ENCODE results near the gene SLC12A3.

The SLC12A3 gene

DNA sequence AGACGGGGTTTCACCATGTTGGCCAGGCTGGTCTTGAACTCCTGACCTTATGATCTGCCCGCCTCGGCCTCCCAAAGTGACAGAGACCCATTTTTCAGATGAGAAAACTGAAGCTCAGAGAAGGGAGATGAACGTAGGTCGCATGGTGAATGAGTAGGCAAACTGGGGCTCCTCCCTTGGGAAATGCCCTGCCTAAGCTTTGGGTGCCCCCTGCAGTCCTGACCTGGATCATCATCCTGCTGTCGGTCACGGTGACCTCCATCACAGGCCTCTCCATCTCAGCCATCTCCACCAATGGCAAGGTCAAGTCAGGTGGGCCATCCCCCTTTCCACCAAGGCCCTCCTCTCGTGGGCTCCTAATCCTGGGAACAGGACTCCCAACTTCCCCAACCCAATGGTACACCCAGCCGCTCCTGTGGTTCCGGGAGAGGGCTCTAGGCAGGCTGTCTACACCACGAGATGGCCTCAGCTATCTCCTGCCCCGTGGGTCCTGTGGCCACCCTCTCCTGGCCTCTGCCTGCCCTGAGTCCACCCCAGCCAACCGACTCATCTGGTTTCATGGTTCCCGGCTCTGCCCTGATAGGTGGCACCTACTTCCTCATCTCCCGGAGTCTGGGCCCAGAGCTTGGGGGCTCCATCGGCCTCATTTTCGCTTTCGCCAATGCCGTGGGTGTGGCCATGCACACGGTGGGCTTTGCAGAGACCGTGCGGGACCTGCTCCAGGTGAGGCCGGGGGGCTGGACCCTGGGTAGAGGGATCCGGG is 4.7 kb downstream of the SLC12A3 start:
- DNase-seq (ENCODE audit: low read depth, low spot score), result no peak
- Histone ChIP-seq H3K4me3 (ENCODE audit: insufficient read length, low read depth) (no peak overlapping the region), H3K9ac (ENCODE audit: insufficient read length, low read depth) (no peak overlapping the region), H3K9me3 (ENCODE audit: insufficient read depth, low read length) (no peaks in the 10 kb centered on the region), H3K36me3 (ENCODE audit: insufficient read depth, insufficient read length, low read length) (no peaks in the 10 kb centered on the region), H3K4me1 (ENCODE audit: insufficient read depth, insufficient read length) (peaks cover 3% of the 10 kb centered on the region), H3K27me3 (ENCODE audit: insufficient read depth, insufficient read length) (no peaks in the 10 kb centered on the region)
- no peak for TF ChIP-seq SUZ12 (IDR thresholded peaks at IDR 0.05; ENCODE audit: extremely low read depth, insufficient read depth, insufficient read length)
- TF ChIP-seq ZNF274 (IDR thresholded peaks at IDR 0.05; ENCODE audit: low read depth, low read length), result no peak
- TF ChIP-seq YY1 (IDR thresholded peaks at IDR 0.05; ENCODE audit: insufficient read depth, insufficient read length), result no peak

- Histone ChIP-seq H3K9me3 (ENCODE audit: insufficient read depth, low read length) (no peaks in the 10 kb centered on the region), H3K4me1 (ENCODE audit: insufficient read depth, insufficient read length) (peaks cover 3% of the 10 kb centered on the region), H3K27me3 (ENCODE audit: insufficient read depth, insufficient read length) (no peaks in the 10 kb centered on the region), H3K4me3 (ENCODE audit: insufficient read length, low read depth) (no peak overlapping the region), H3K36me3 (ENCODE audit: insufficient read depth, insufficient read length, low read length) (no peaks in the 10 kb centered on the region), H3K9ac (ENCODE audit: insufficient read length, low read depth) (no peak overlapping the region)
- TF ChIP-seq ZNF274 (IDR thresholded peaks at IDR 0.05; ENCODE audit: low read depth, low read length) (no peak), YY1 (IDR thresholded peaks at IDR 0.05; ENCODE audit: insufficient read depth, insufficient read length) (no peak)
- DNase-seq (ENCODE audit: low read depth, low spot score), result no peak
Observed at GRCh38 chr16:56870276-56870888, 5.4 kb downstream of the SLC12A3 start.

- Histone ChIP-seq H3K9me3 (ENCODE audit: insufficient read depth, low read length) (no peaks in the 10 kb centered on the region), H3K27me3 (ENCODE audit: insufficient read depth, insufficient read length) (no peaks in the 10 kb centered on the region), H3K36me3 (ENCODE audit: insufficient read depth, insufficient read length, low read length) (no peaks in the 10 kb centered on the region), H3K9ac (ENCODE audit: insufficient read length, low read depth) (peak overlapping the region; percentile 3), H3K4me3 (ENCODE audit: insufficient read length, low read depth) (no peak overlapping the region), H3K4me1 (ENCODE audit: insufficient read depth, insufficient read length) (peaks cover 3% of the 10 kb centered on the region)
- no peak for TF ChIP-seq SUZ12 (IDR thresholded peaks at IDR 0.05; ENCODE audit: extremely low read depth, insufficient read depth, insufficient read length)
- no peak for TF ChIP-seq ZNF274 (IDR thresholded peaks at IDR 0.05; ENCODE audit: low read depth, low read length)
- no peak for TF ChIP-seq YY1 (IDR thresholded peaks at IDR 0.05; ENCODE audit: insufficient read depth, insufficient read length)
- no peak for DNase-seq (ENCODE audit: low read depth, low spot score)
Observed at GRCh38 chr16:56871172-56871593, 6.2 kb downstream of the SLC12A3 start.

- TF ChIP-seq ZNF274 (IDR thresholded peaks at IDR 0.05; ENCODE audit: low read depth, low read length), result no peak
- no peak for TF ChIP-seq YY1 (IDR thresholded peaks at IDR 0.05; ENCODE audit: insufficient read depth, insufficient read length)
- no peak for TF ChIP-seq SUZ12 (IDR thresholded peaks at IDR 0.05; ENCODE audit: extremely low read depth, insufficient read depth, insufficient read length)
- no peak for DNase-seq (ENCODE audit: low read depth, low spot score)
- peaks cover 3% of the 10 kb centered on the region for H3K4me1 ChIP-seq (ENCODE audit: insufficient read depth, insufficient read length)
- no peak overlapping the region for H3K9ac ChIP-seq (ENCODE audit: insufficient read length, low read depth)
- H3K9me3 ChIP-seq (ENCODE audit: insufficient read depth, low read length), result no peaks in the 10 kb centered on the region
- H3K4me3 ChIP-seq (ENCODE audit: insufficient read length, low read depth), result no peak overlapping the region
- no peaks in the 10 kb centered on the region for H3K27me3 ChIP-seq (ENCODE audit: insufficient read depth, insufficient read length)
- H3K36me3 ChIP-seq (ENCODE audit: insufficient read depth, insufficient read length, low read length), result no peaks in the 10 kb centered on the region
Observed at GRCh38 chr16:56872863-56873391, 7.9 kb downstream of the SLC12A3 start.

DNA sequence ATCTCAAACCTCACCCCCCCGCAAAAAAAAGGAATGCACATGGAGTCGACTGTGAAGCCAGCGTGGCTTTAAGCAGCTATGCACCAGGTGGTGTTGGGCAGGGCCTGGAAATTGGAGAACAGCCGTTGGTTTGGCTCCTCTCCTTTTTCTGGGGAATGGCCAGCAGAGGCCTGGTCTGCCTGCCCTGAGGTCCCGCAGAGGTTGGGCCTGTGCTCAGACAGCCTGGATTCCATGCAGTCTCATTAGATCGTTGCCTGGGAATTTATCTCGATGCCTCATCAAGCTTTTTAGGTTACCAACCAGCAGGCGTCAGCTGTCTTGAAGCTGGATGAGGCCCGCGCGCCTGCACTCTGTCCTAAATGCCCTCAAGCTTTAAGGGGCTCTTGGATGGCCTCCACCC is 9.8 kb downstream of the SLC12A3 start:
- TF ChIP-seq SUZ12 (IDR thresholded peaks at IDR 0.05; ENCODE audit: extremely low read depth, insufficient read depth, insufficient read length) (no peak), YY1 (IDR thresholded peaks at IDR 0.05; ENCODE audit: insufficient read depth, insufficient read length) (no peak), ZNF274 (IDR thresholded peaks at IDR 0.05; ENCODE audit: low read depth, low read length) (no peak)
- Histone ChIP-seq H3K27me3 (ENCODE audit: insufficient read depth, insufficient read length) (no peaks in the 10 kb centered on the region), H3K9ac (ENCODE audit: insufficient read length, low read depth) (no peak overlapping the region), H3K9me3 (ENCODE audit: insufficient read depth, low read length) (no peaks in the 10 kb centered on the region), H3K36me3 (ENCODE audit: insufficient read depth, insufficient read length, low read length) (no peaks in the 10 kb centered on the region), H3K4me1 (ENCODE audit: insufficient read depth, insufficient read length) (peaks cover 3% of the 10 kb centered on the region), H3K4me3 (ENCODE audit: insufficient read length, low read depth) (no peak overlapping the region)
- DNase-seq (ENCODE audit: low read depth, low spot score), result no peak

- H3K9ac ChIP-seq (ENCODE audit: insufficient read length, low read depth), result no peak overlapping the region
- H3K4me1 ChIP-seq (ENCODE audit: insufficient read depth, insufficient read length), result peaks cover 3% of the 10 kb centered on the region
- H3K9me3 ChIP-seq (ENCODE audit: insufficient read depth, low read length), result no peaks in the 10 kb centered on the region
- no peak for DNase-seq (ENCODE audit: low read depth, low spot score)
- H3K27me3 ChIP-seq (ENCODE audit: insufficient read depth, insufficient read length), result no peaks in the 10 kb centered on the region
- H3K36me3 ChIP-seq (ENCODE audit: insufficient read depth, insufficient read length, low read length), result no peaks in the 10 kb centered on the region
- no peak overlapping the region for H3K4me3 ChIP-seq (ENCODE audit: insufficient read length, low read depth)
- TF ChIP-seq ZNF274 (IDR thresholded peaks at IDR 0.05; ENCODE audit: low read depth, low read length) (no peak), YY1 (IDR thresholded peaks at IDR 0.05; ENCODE audit: insufficient read depth, insufficient read length) (no peak), SUZ12 (IDR thresholded peaks at IDR 0.05; ENCODE audit: extremely low read depth, insufficient read depth, insufficient read length) (no peak)
Observed at GRCh38 chr16:56876048-56876447, 11.0 kb downstream of the SLC12A3 start.

DNA sequence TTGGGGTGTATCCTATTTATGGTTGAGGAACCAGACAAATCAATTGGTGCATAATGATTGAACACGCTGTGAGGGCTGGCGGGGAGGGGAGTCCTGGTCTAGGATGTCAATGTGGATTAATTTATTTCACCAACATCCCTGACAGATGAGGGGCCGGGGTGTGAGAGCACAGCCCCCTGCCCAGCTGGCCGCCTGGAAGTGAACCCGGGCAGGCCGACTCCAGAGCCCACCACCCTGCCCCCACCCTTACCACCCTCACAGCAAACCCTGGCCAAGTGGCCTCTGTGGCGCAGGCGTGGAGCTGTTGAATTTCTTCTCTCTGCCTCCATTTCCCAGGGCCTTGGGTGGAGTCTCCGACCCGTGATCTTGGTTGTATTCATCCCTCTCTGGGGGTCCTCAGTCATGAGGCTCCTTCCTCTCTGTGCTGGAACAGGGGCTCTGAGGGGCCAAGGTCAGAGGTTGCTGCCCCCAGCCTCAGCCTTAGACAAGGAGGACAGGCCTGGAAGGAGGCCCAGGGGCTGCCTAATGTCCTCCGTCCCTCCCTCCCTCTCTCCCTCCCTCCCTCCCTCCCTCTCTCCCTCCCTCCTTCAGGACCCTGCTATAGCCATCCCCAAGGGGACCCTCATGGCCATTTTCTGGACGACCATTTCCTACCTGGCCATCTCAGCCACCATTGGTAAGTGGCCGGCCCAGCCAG is 12.6 kb downstream of the SLC12A3 start:
- no peak for DNase-seq (ENCODE audit: low read depth, low spot score)
- H3K27me3 ChIP-seq (ENCODE audit: insufficient read depth, insufficient read length), result no peaks in the 10 kb centered on the region
- peaks cover 3% of the 10 kb centered on the region for H3K4me1 ChIP-seq (ENCODE audit: insufficient read depth, insufficient read length)
- TF ChIP-seq ZNF274 (IDR thresholded peaks at IDR 0.05; ENCODE audit: low read depth, low read length) (no peak), SUZ12 (IDR thresholded peaks at IDR 0.05; ENCODE audit: extremely low read depth, insufficient read depth, insufficient read length) (no peak), YY1 (IDR thresholded peaks at IDR 0.05; ENCODE audit: insufficient read depth, insufficient read length) (no peak)
- no peaks in the 10 kb centered on the region for H3K36me3 ChIP-seq (ENCODE audit: insufficient read depth, insufficient read length, low read length)
- no peaks in the 10 kb centered on the region for H3K9me3 ChIP-seq (ENCODE audit: insufficient read depth, low read length)
- H3K9ac ChIP-seq (ENCODE audit: insufficient read length, low read depth), result no peak overlapping the region
- H3K4me3 ChIP-seq (ENCODE audit: insufficient read length, low read depth), result no peak overlapping the region
